WTC11 (cell line): ENCODE data around the gene FNIP1. TPM values are rescaled to one million over a fixed set of nuclear protein-coding genes. Genes with fewer than 3 reads are reported as not detected.

Source experiments
- ATAC-seq: fragments of 200-7000 bp; cut with Tn5 transposase; 2 replicates; pipeline ENCODE4 v1.10.0; 2021; ENCODE audit warnings: mild to moderate bottlenecking, moderate library complexity
- CTCF ChIA-PET: fragments of 300-600 bp; sonication (Branson Sonifier 250); formaldehyde crosslinking; loops from one replicate; lab custom pipeline; 2021; ENCODE audit warnings: antibody characterized with exemption; lab: Charles Lee
- POLR2A ChIA-PET: fragments of 350-600 bp; sonication (Branson Sonifier 250); formaldehyde crosslinking; loops from one replicate; lab custom pipeline; 2021; ENCODE audit warnings: antibody characterized with exemption; lab: Charles Lee
- DNase-seq: peaks from one replicate; pipeline ENCODE4 v3.0.0; 2021; ENCODE audit warnings: low spot score
- H3K27ac Mint-ChIP-seq: 2 replicates; pipeline ENCODE4 v1.8.0; 2021; ENCODE audit warnings: mixed read lengths
- H3K27me3 Mint-ChIP-seq: 2 replicates; pipeline ENCODE4 v1.8.0; 2021; ENCODE audit warnings: low read depth, mild to moderate bottlenecking, moderate library complexity, mixed read lengths
- H3K36me3 Mint-ChIP-seq: 2 replicates; pipeline ENCODE4 v1.8.0; 2021; ENCODE audit warnings: mixed read lengths
- H3K4me1 Mint-ChIP-seq: 2 replicates; pipeline ENCODE4 v1.8.0; 2022; ENCODE audit warnings: mixed read lengths
- H3K4me3 Mint-ChIP-seq: 2 replicates; pipeline ENCODE4 v1.8.0; 2021; ENCODE audit warnings: mild to moderate bottlenecking, moderate library complexity, mixed read lengths
- H3K9me3 Mint-ChIP-seq: 2 replicates; pipeline ENCODE4 v1.8.0; 2021; ENCODE audit warnings: mixed read lengths
- AFF4 ChIP-seq: sonication (generic); formaldehyde crosslinking; IDR thresholded peaks from 2 replicates; pipeline ENCODE4 v1.8.1; 2023; ENCODE audit warnings: mild to moderate bottlenecking, missing genetic modification reagents, borderline replicate concordance
- ATF3 ChIP-seq: sonication (generic); formaldehyde crosslinking; conservative IDR thresholded peaks from 2 replicates; pipeline ENCODE4 v1.8.1; 2022; ENCODE audit warnings: mild to moderate bottlenecking, missing genetic modification reagents
- ATF6 ChIP-seq: sonication (generic); formaldehyde crosslinking; IDR thresholded peaks from 2 replicates; pipeline ENCODE4 v1.8.1; 2023; ENCODE audit warnings: mild to moderate bottlenecking, missing genetic modification reagents
- CBFB ChIP-seq: sonication (generic); formaldehyde crosslinking; IDR thresholded peaks from 2 replicates; pipeline ENCODE4 v1.8.1; 2022; ENCODE audit warnings: mild to moderate bottlenecking, low read depth, missing genetic modification reagents
- E2F4 ChIP-seq: sonication (generic); formaldehyde crosslinking; IDR thresholded peaks from 2 replicates; pipeline ENCODE4 v1.8.1; 2022; ENCODE audit warnings: low read depth, mild to moderate bottlenecking, moderate library complexity, missing genetic modification reagents, borderline replicate concordance
- EMX1 ChIP-seq: fragments of 250-450 bp; sonication (Bioruptor Pico); IDR thresholded peaks from 2 replicates; pipeline ENCODE4 v1.8.0; 2021; ENCODE audit warnings: mild to moderate bottlenecking
- GTF2I ChIP-seq: fragments of 250-450 bp; sonication (Bioruptor Pico); conservative IDR thresholded peaks from 2 replicates; pipeline ENCODE4 v1.4.0; 2021; ENCODE audit warnings: mild to moderate bottlenecking
- HMGA2 ChIP-seq: fragments of 250-450 bp; sonication (Bioruptor Pico); IDR thresholded peaks from 2 replicates; pipeline ENCODE4 v1.4.0; 2021; ENCODE audit warnings: mild to moderate bottlenecking, moderate library complexity
- IRF2 ChIP-seq: sonication (generic); formaldehyde crosslinking; IDR thresholded peaks from 2 replicates; pipeline ENCODE4 v1.8.0; 2022; ENCODE audit warnings: low read depth, missing genetic modification reagents, borderline replicate concordance
- NFATC4 ChIP-seq: fragments of 250-450 bp; sonication (Bioruptor Pico); IDR thresholded peaks from 2 replicates; pipeline ENCODE4 v1.9.0; 2021; ENCODE audit warnings: mild to moderate bottlenecking
- SMAD4 ChIP-seq: sonication (generic); formaldehyde crosslinking; IDR thresholded peaks from 2 replicates; pipeline ENCODE4 v1.8.0; 2022; ENCODE audit warnings: mild to moderate bottlenecking, missing genetic modification reagents
- SP1 ChIP-seq: sonication (generic); formaldehyde crosslinking; conservative IDR thresholded peaks from 2 replicates; pipeline ENCODE4 v1.8.1; 2022; ENCODE audit warnings: missing genetic modification reagents
- ZNF263 ChIP-seq: sonication (generic); formaldehyde crosslinking; IDR thresholded peaks from 2 replicates; pipeline ENCODE4 v1.8.1; 2022; ENCODE audit warnings: low read depth, mild to moderate bottlenecking, moderate library complexity, missing genetic modification reagents
- ZNF396 ChIP-seq: fragments of 250-450 bp; sonication (Bioruptor Pico); IDR thresholded peaks from 2 replicates; pipeline ENCODE4 v1.8.0; 2021; ENCODE audit warnings: mild to moderate bottlenecking, moderate library complexity, borderline replicate concordance
- ZNF416 ChIP-seq: fragments of 250-450 bp; sonication (Bioruptor Pico); IDR thresholded peaks from 2 replicates; pipeline ENCODE4 v1.9.0; 2021; ENCODE audit warnings: mild to moderate bottlenecking, inconsistent platforms
- total RNA-seq: library from RNA; stranded (reverse); gene quantifications from 3 replicates; pipeline ENCODE4 v1.2.3, GENCODE V29; 2021
- TF ChIP-seq, protein P1 (sequence below): sonication (generic); formaldehyde crosslinking; IDR thresholded peaks from 2 replicates; pipeline ENCODE4 v1.8.0; 2023; ENCODE audit warnings: mild to moderate bottlenecking, missing genetic modification reagents
- TF ChIP-seq, protein P2 (sequence below): sonication (generic); formaldehyde crosslinking; IDR thresholded peaks from 2 replicates; pipeline ENCODE4 v1.8.1; 2022; ENCODE audit warnings: missing genetic modification reagents, borderline replicate concordance
- TF ChIP-seq, protein P3 (sequence below): fragments of 250-450 bp; sonication (Bioruptor Pico); IDR thresholded peaks from 2 replicates; pipeline ENCODE4 v1.9.0; 2021; ENCODE audit warnings: mild to moderate bottlenecking

Gene FNIP1
- total RNA-seq, 1 experiment from 2014 or later, result 17.2 TPM

DNA sequence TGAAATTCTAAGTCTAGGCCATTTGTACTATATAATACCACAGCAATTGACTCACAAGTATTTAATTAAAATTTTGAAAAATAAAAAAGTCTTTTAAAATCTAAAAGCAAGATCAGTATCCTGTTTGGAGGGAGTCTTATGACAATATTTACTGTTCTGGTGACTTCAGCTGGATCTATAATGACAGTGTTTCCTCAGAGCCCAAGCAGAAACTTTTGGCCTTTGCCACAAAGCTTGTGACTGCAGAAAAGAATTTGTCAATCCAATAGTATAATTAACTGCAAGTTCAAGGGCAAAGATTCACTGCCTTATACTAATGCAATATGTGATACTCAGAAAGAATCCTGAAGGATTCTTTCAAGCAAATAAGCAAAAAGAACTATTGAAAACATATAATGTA lies 112.2 kb downstream of the FNIP1 start:
- ATAC-seq (no peak), DNase-seq (no peak)
- Mint-ChIP-seq H3K27me3 (no peaks in the 10 kb centered on the region), H3K9me3 (no peaks in the 10 kb centered on the region), H3K4me1 (peaks cover 5% of the 10 kb centered on the region; the same call in 1 of the 2 replicates), H3K36me3 (peaks cover 3% of the 10 kb centered on the region; the same call in 1 of the 2 replicates), H3K27ac (no peak overlapping the region), H3K4me3 (no peak overlapping the region)
- TF ChIP-seq ATF6 (CRISPR knock-in tag), result no peak
- TF ChIP-seq E2F4, result no peak
- TF ChIP-seq NFATC4 (CRISPR knock-in tag), result no peak
- no peak for TF ChIP-seq AFF4 (CRISPR knock-in tag)
- TF ChIP-seq, protein P1, sequence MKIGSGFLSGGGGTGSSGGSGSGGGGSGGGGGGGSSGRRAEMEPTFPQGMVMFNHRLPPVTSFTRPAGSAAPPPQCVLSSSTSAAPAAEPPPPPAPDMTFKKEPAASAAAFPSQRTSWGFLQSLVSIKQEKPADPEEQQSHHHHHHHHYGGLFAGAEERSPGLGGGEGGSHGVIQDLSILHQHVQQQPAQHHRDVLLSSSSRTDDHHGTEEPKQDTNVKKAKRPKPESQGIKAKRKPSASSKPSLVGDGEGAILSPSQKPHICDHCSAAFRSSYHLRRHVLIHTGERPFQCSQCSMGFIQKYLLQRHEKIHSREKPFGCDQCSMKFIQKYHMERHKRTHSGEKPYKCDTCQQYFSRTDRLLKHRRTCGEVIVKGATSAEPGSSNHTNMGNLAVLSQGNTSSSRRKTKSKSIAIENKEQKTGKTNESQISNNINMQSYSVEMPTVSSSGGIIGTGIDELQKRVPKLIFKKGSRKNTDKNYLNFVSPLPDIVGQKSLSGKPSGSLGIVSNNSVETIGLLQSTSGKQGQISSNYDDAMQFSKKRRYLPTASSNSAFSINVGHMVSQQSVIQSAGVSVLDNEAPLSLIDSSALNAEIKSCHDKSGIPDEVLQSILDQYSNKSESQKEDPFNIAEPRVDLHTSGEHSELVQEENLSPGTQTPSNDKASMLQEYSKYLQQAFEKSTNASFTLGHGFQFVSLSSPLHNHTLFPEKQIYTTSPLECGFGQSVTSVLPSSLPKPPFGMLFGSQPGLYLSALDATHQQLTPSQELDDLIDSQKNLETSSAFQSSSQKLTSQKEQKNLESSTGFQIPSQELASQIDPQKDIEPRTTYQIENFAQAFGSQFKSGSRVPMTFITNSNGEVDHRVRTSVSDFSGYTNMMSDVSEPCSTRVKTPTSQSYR (CRISPR knock-in tag), result no peak
- TF ChIP-seq EMX1 (CRISPR knock-in tag), result no peak
- TF ChIP-seq HMGA2 (CRISPR knock-in tag), result no peak
- CTCF ChIA-PET, result no interaction called here
- POLR2A ChIA-PET, result no interaction called here

DNA sequence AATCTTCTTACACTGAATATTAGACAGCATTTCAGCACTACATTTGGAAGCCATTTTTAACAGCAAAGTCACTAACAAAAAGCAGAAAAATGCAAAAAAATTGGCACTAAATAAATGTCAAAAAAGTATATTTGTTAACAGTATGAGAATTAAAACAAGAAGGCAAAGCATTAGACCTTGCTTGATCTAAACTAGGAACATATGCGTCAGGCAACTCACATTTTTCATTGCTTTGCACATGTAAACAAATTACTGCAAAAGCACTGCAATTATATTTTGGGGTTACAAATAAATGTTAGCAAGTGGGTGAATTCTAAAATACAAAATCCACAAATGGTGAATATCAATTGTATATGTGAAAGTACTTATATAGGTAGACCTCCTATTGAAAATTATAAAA lies 112.8 kb downstream of the FNIP1 start:
- DNase-seq (no peak), ATAC-seq (no peak)
- ChIA-PET POLR2A (no interaction called here), CTCF (no interaction called here)
- Mint-ChIP-seq H3K27ac (no peak overlapping the region), H3K9me3 (no peaks in the 10 kb centered on the region), H3K27me3 (no peaks in the 10 kb centered on the region), H3K4me1 (peaks cover 5% of the 10 kb centered on the region; the same call in 1 of the 2 replicates), H3K4me3 (no peak overlapping the region), H3K36me3 (no peaks in the 10 kb centered on the region; the same call in 1 of the 2 replicates)
- TF ChIP-seq SMAD4 (CRISPR knock-in tag), result no peak
- TF ChIP-seq ZNF263 (CRISPR knock-in tag), result no peak
- no peak for TF ChIP-seq ATF3 (CRISPR knock-in tag)
- no peak for TF ChIP-seq GTF2I (CRISPR knock-in tag)
- no peak for TF ChIP-seq ZNF396 (CRISPR knock-in tag)
- TF ChIP-seq, protein P2, sequence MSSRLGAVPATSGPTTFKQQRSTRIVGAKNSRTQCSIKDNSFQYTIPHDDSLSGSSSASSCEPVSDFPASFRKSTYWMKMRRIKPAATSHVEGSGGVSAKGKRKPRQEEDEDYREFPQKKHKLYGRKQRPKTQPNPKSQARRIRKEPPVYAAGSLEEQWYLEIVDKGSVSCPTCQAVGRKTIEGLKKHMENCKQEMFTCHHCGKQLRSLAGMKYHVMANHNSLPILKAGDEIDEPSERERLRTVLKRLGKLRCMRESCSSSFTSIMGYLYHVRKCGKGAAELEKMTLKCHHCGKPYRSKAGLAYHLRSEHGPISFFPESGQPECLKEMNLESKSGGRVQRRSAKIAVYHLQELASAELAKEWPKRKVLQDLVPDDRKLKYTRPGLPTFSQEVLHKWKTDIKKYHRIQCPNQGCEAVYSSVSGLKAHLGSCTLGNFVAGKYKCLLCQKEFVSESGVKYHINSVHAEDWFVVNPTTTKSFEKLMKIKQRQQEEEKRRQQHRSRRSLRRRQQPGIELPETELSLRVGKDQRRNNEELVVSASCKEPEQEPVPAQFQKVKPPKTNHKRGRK (CRISPR knock-in tag), result no peak
- TF ChIP-seq CBFB (CRISPR knock-in tag), result no peak
- TF ChIP-seq, protein P3, sequence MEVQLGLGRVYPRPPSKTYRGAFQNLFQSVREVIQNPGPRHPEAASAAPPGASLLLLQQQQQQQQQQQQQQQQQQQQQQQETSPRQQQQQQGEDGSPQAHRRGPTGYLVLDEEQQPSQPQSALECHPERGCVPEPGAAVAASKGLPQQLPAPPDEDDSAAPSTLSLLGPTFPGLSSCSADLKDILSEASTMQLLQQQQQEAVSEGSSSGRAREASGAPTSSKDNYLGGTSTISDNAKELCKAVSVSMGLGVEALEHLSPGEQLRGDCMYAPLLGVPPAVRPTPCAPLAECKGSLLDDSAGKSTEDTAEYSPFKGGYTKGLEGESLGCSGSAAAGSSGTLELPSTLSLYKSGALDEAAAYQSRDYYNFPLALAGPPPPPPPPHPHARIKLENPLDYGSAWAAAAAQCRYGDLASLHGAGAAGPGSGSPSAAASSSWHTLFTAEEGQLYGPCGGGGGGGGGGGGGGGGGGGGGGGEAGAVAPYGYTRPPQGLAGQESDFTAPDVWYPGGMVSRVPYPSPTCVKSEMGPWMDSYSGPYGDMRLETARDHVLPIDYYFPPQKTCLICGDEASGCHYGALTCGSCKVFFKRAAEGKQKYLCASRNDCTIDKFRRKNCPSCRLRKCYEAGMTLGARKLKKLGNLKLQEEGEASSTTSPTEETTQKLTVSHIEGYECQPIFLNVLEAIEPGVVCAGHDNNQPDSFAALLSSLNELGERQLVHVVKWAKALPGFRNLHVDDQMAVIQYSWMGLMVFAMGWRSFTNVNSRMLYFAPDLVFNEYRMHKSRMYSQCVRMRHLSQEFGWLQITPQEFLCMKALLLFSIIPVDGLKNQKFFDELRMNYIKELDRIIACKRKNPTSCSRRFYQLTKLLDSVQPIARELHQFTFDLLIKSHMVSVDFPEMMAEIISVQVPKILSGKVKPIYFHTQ (CRISPR knock-in tag), result no peak
- no peak for TF ChIP-seq SP1
- no peak for TF ChIP-seq IRF2 (CRISPR knock-in tag)
- no peak for TF ChIP-seq ZNF416 (CRISPR knock-in tag)
